ENCODE results near the gene TAS2R40. TPM values are rescaled to one million over a fixed set of nuclear protein-coding genes. Genes with fewer than 3 reads are reported as not detected.

The TAS2R40 gene
- total RNA-seq, 1 experiment from 2014 or later, result not detected

- no peaks in the 10 kb centered on the region for H4K20me1 ChIP-seq (ENCODE audit: insufficient read depth)
- no peaks in the 10 kb centered on the region for H3K79me2 ChIP-seq (ENCODE audit: insufficient read depth, low read length)
- ChIA-PET CTCF (interaction anchor here (1.5 kb wide), 1 partner anchor 16 kb away, joined by 4 read pairs; no protein-coding TSS in a partner anchor), POLR2A (no interaction called here), RAD21 (ENCODE audit: low non-redundant PET in 1 of 2, low total read pairs in 2 of 2, uncharacterized antibody in 2 of 2, unreplicated experiment in 2 of 2) (no interaction called here)
- ATAC-seq (no peak), DNase-seq (ENCODE audit: low read depth, low spot score) (no peak)
- intact Hi-C loops (cut with micrococcal nuclease), result no loop called here
- H3K27me3 ChIP-seq (ENCODE audit: insufficient read depth, low read length), result no peaks in the 10 kb centered on the region
- H3K4me2 ChIP-seq (ENCODE audit: low read length), result no peak overlapping the region
- TF ChIP-seq POLR2AphosphoS5 (IDR thresholded peaks at IDR 0.05; ENCODE audit: low read depth, low read length) (no peak), ATF3 (IDR thresholded peaks at IDR 0.05) (no peak), ZNF274 (IDR thresholded peaks at IDR 0.05; ENCODE audit: low read depth, low read length) (no peak), EZH2phosphoT487 (IDR thresholded peaks at IDR 0.05; ENCODE audit: borderline replicate concordance) (no peak), RAD21 (IDR thresholded peaks at IDR 0.05; ENCODE audit: low read depth) (no peak), JUND (IDR thresholded peaks at IDR 0.05) (no peak), ZBTB33 (IDR thresholded peaks at IDR 0.05; ENCODE audit: extremely low read depth, insufficient replicate concordance, low read length) (no peak), YY1 (IDR thresholded peaks at IDR 0.05; ENCODE audit: extremely low read depth, insufficient replicate concordance, low read depth, low read length) (no peak), SP1 (IDR thresholded peaks at IDR 0.05; ENCODE audit: low read depth) (no peak), CEBPB (IDR thresholded peaks at IDR 0.05; ENCODE audit: low read depth) (no peak), EGR1 (IDR thresholded peaks at IDR 0.05; ENCODE audit: low read depth) (no peak), MAX (IDR thresholded peaks at IDR 0.05) (no peak), REST (IDR thresholded peaks at IDR 0.05; ENCODE audit: low read depth) (no peak), CBX3 (IDR thresholded peaks at IDR 0.05; ENCODE audit: low read depth) (no peak), CTCF (IDR thresholded peaks at IDR 0.05 in 2 of 3, conservative IDR thresholded peaks at IDR 0.05 in 1 of 3; ENCODE audit: borderline replicate concordance in 1 of 3, insufficient read depth in 1 of 3, low read depth in 2 of 3, low read length in 2 of 3) (no peak)
- no peaks in the 10 kb centered on the region for H3K9me3 ChIP-seq (ENCODE audit: control insufficient read depth in 1 of 2, insufficient read depth in 1 of 2, low read depth in 1 of 2, low read length in 2 of 2)
- no peak overlapping the region for H3K9ac ChIP-seq (ENCODE audit: low read length)
- no peak overlapping the region for H3K27ac ChIP-seq (ENCODE audit: low read depth, low read length)
- no peaks in the 10 kb centered on the region for H3K36me3 ChIP-seq (ENCODE audit: control insufficient read depth in 1 of 2, insufficient read depth in 2 of 2, low read length in 2 of 2)
- H3K9me2 ChIP-seq (ENCODE audit: insufficient read depth), result no peaks in the 10 kb centered on the region
- no peak overlapping the region for H3K4me3 ChIP-seq (replicated peaks in 1 of 2; ENCODE audit: low read depth in 1 of 2, low read length in 2 of 2)
- H3K4me1 ChIP-seq (ENCODE audit: control insufficient read depth in 1 of 2, insufficient read depth in 2 of 2, low read length in 2 of 2), result no peaks in the 10 kb centered on the region
- H2AFZ ChIP-seq (ENCODE audit: low read depth, low read length, poor library complexity, severe bottlenecking), result no peak overlapping the region
- BruUV-seq (replicated peaks), result no TSS peak
Observed at GRCh38 chr7:143199040-143199439, 22.8 kb upstream of the TAS2R40 start.

Measured in HCT116 (cell line).